NCI-H748 treated with DMSO at 0.1 percent for 48 hours (cell line): ENCODE results near the gene TUBE1.
"Not testable (repeated sequence)": the region's sequence is repeated elsewhere in the genome, so short reads cannot be mapped to it uniquely, and the experiment has no call there.

Experiments
- DNase-seq: peaks from one replicate; lab custom pipeline; 2025; lab: John Stamatoyannopoulos, UW

The TUBE1 gene

GRCh38 chr6:112087136-112087911, at the start of gene TUBE1, which contains the start of gene FAM229B:
TSS of gene TUBE1 (minus strand) at chr6:112087482. CDS start at chr6:112087434, 48 bp downstream.
TSS of gene FAM229B (plus strand) at chr6:112087591. CDS start at chr6:112099284, 11,693 bp downstream.
- peak; percentile 83 for DNase-seq

DNA sequence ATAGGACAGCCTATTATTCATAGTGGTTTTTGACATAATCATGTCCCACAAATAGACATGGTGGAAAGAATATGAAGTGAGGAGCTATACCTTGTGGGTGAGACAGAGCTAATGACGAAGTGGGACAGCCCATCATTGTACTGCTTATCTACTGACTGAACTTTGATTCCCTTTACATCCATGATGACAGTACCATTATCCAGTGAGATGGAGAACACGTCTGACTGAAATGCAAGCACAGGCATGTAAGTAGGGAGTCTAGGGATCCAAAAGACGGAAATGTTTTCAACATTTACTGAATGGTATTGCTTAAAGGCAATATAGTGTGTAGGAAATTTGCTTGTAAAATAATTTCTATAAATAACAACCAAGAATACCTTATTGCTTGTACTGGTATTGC, 43.6 kb upstream of the TUBE1 start:
- DNase-seq: no peak

DNA sequence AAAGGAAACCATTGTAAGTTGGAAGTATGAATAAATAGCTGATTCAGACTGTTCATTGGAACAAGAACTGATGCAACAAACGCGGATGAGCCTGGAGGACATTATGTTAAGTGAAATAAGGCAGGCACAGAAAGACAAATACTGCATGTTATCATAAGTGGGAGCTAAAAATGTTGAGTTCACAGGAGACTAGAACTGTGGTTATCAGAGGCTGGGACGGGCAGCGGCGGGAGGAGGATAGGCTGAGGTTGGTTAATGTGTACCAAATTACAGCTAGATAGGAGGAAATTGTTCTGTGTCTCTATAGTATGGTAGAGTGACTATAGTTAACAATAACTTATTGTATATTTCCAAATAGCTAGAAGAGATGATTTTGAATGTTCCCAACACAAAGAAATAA, 40.9 kb upstream of the TUBE1 start:
- no peak for DNase-seq

DNA sequence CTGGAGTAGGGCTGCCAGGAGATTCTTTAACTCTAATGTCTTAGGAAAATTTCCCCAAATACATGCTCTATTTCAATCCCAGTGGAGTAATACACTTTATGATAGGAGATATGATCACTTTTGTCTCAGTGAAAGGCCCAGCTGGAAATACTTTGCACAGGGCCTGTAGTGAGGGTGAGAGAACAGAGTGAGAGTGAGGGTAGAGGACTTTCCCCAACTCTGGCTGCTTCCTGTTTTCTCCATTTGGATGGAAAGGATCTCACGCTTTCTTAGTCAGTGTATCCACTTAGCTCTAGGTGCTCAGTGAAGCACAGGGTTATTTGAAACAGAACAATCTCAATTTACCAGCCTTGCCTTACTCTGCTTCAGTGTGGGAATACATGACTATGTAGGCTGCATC, 36.7 kb upstream of the TUBE1 start:
- no peak for DNase-seq

DNA sequence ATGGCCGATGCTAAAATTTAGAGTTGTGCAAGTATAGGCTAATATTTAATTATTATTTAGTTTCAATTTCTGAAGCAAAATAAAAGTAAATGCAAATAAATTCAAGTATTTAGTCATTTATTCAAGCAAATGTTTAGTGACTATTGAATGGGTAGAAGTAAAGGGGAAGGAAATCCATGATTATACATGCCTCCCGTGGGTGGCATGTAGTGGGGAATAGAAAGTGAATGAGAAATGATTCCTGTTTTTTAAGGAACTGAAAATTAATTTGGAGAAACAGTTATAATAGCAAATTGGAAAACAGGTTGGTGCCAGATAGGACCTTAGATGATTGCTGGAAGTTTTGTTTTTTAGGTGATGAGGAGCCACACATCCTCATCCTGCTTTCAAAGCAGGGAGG, 35.5 kb upstream of the TUBE1 start:
- DNase-seq: no peak

GRCh38 chr6:112118034-112118433, 30.8 kb upstream of the TUBE1 start:
- DNase-seq: no peak

DNA sequence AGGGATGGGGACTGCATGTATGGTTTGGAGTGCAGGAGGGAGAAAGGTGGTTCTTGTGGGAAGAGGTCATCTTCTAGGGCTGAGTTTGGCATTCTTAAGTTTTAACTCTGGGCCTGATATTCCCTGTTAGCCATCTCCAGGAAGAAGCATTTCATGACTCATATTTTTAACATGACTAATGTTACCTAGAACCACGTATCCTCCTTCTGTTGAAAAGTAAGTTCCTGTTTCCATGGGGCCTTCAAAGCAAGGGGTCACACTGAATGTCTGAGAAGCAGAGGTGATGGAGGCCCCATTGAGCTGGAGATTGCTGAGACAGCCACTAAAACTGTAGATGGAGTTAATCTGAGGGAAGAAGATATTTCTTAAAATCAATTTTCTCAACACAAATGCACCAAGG, 30.3 kb upstream of the TUBE1 start:
- DNase-seq: no peak

DNA sequence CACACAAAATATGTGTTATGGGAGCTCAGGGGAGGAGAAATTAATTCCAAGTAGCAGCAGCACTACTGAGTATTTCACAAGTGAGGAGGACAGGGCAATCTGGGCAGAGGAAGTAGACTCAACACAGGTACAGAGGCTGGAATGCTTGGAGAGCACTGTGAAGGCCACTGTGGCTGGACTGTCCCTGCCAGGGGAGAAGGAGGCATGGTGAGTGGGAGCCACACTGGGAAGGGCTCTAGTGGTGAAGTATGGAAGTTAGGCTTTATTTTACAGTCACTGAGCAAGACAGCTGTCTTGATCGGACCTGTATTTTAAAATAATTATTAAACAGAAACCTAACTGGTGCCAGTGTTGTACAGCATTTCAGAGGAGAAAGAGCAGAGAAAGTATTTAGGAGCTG, 28.9 kb upstream of the TUBE1 start:
- no peak for DNase-seq

GRCh38 chr6:112114577-112115223, 27.4 kb upstream of the TUBE1 start:
- no peak for DNase-seq

DNA sequence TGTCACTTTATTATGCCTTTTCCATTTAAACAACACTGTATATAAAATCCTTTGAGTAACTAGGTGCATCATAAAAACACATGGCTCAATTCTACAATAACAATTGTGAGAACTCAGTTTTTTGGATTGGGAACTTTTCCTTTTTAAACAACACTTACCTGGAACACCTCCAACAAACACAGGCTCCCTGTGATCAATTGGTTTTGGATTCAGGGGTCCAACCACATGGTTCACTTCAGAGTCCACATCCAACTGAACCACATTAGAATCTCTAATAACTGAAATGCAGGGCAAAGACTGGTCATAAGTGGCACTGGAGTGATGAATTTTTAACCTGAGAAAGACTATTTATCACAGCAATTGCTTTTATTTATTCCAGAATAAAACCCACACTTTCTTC, 26.6 kb upstream of the TUBE1 start:
- no peak for DNase-seq

- DNase-seq: no peak
Measured at GRCh38 chr6:112113431-112113830, 26.1 kb upstream of the TUBE1 start.

GRCh38 chr6:112109262-112109661, 22.0 kb upstream of the TUBE1 start:
- no peak for DNase-seq

DNA sequence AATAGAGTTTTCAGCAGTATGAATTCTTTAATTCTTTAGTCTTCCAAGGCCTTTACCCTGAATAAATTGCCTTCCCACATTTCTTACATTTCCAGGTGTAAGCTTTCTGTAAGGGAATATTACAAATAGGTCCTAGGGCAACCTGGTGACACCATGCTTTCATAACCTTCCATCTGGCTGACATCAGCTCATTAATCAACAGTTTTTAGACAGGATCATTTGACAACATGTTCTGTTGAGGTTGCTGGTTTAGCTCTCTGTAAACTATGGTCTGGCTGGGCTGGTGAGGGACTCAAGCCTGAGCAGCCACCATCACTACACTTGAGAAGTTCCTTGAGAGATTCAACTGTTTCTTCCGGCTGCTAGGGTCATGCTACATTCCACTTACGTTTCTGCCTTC, 19.3 kb upstream of the TUBE1 start:
- no peak for DNase-seq

DNA sequence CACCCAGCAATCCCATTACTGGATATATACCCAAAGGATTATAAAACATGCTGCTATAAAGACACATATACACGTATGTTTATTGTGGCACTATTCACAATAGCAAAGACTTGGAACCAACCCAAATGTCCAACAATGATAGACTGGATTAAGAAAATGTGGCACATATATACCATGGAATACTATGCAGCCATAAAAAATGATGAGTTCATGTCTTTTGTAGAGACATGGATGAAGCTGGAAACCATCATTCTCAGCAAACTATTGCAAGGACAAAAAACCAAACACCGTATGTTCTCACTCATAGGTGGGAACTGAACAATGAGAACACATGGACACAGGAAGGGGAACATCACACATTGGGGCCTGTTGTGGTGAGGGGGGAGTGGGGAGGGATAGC, 18.7 kb upstream of the TUBE1 start:
- not testable (repeated sequence) for DNase-seq

DNA sequence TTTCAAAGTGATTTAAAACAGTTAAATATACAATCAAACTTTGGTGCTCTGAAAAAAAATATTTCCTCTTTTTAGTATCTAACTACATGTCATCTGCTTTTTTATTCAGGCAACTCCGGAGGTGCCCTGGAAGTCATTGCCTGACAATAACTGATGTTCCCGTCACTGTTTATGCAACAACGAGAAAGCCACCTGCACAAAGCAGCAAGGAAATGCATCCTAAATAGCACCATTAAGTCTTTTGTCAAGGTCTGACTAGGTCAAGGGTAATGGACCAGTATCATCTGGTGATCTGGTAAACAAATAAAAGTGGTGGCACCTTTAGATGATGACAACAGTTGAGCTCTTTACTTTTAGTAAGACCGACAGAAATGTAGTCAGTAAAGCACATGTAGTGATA, 13.3 kb upstream of the TUBE1 start:
- peak; percentile 68 for DNase-seq

DNA sequence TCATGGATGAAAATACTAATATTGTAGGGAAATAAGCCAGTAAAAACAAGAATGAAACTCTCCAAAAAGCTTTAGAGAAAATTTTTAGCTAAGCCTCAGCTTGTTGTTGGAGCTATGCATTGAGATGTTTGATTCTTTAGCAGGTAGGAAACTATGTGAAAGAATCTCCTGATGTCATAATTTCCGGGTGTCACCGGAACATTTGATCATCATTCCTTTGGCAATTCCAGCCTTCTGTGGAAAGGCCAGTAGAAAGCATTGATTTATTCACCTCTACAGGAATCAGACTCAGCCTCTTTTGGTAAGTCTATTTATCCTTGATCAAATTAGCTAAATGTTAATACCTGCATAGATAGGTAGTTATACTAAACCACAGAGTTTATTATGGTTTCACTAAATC, 9.6 kb upstream of the TUBE1 start:
- no peak for DNase-seq

GRCh38 chr6:112087916-112088315, 634 bp upstream of the TUBE1 start:
- no peak for DNase-seq

DNA sequence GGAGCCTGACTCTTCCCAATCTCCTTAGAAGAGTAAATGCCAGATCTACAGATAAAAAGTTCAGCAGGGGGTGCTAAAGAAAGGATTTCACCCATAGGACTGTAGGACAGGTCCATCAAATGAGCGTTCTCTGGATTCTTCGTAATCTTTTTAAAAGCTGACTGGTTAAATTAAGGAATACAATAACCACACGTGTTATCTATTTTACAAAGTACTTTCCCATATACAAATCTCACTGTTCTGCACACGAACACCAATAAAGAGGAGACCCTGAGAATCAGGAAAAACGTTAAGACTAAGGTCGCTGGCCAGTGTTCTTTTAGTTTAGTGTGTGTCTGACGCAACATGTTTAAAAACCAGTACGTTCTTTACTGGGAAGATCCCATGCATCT, 542 bp downstream of the TUBE1 start:
- peak; percentile 42 for DNase-seq

- no peak for DNase-seq
Measured at GRCh38 chr6:112085286-112086065, 1.8 kb downstream of the TUBE1 start.

GRCh38 chr6:112081569-112081968, 5.7 kb downstream of the TUBE1 start:
- DNase-seq: no peak

DNA sequence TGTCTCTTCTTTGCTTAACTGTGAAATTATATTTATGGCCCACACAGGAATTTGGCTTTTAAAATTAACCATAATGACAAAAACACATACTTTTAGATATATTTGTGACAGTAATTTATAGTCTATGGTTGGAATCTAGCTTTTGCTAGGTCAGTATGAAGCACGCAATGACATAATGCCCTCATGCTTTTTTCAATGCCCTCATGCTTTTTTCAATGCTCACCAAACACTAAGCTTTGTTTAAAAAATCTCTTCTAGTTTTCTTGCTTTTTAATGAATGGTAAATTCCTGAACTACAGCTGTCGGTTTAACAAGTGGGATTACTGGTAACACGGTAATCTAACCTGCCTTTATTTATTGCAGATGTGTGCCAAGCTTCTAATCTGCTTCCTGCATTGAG, 20.7 kb downstream of the TUBE1 start:
- no peak for DNase-seq

GRCh38 chr6:112065426-112065986, 21.8 kb downstream of the TUBE1 start:
- DNase-seq: no peak

DNA sequence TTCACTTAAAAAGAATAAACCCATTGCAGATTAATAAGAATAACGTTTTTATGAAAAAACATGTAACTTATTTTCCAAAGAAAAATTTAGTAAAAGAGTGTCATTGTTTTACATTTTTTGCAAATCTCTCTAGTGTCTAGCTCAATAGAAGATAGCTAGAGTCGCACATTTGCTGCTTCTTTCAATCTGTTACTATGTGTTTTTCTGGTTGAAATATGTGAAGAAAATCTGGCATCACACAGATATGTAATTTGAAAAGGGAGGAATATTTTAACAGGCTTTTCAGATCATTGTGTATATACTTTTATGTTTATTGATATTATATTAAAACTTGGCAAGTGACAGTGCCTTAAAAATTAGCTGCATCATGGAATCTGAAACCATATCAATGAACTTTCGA, 24.3 kb downstream of the TUBE1 start:
- no peak for DNase-seq
